IMR-90 (cell line): ENCODE measurements around the gene RGS9BP. TPM values are rescaled to one million over a fixed set of nuclear protein-coding genes. Genes with fewer than 3 reads are reported as not detected.

Experiments used
- ATAC-seq: fragments of 200-7000 bp; cut with Tn5 transposase; 2 replicates; pipeline ENCODE4 v1.9.1; 2020; ENCODE audit warnings: low read depth, mild to moderate bottlenecking, moderate library complexity
- BruUV-seq: library from RNA; stranded (reverse); fragments of 400-500 nt; replicated peaks from 2 replicates; lab custom pipeline; 2021; lab: Mats Ljungman, UMichigan
- CTCF ChIA-PET: fragments of 300-600 bp; formaldehyde crosslinking; extraction: SDS; loops from one replicate; lab custom pipeline; 2021; ENCODE audit warnings: antibody characterized with exemption; lab: Yijun Ruan, JAX
- POLR2A ChIA-PET: fragments of 300-600 bp; sonication (Branson Sonifier 250); formaldehyde crosslinking; loops from one replicate; lab custom pipeline; 2022; ENCODE audit warnings: antibody characterized with exemption; ENCODE audit not compliant: unreplicated experiment; lab: Charles Lee
- DNase-seq: peaks from one replicate; pipeline ENCODE4 v3.0.0; 2013
- H2AFZ ChIP-seq: replicated peaks from 2 replicates; pipeline ENCODE3; 2013; ENCODE audit warnings: low read length, mild to moderate bottlenecking; ENCODE audit not compliant: poor library complexity
- H2AK5ac ChIP-seq: 2 replicates; pipeline ENCODE4 v1.6.1; 2013; ENCODE audit warnings: low read depth, low read length, inconsistent platforms
- H2AK9ac ChIP-seq: replicated peaks from 2 replicates; pipeline ENCODE3; 2013; ENCODE audit warnings: mild to moderate bottlenecking, low read depth, low read length, moderate library complexity; ENCODE audit not compliant: poor library complexity
- H2BK120ac ChIP-seq: 2 replicates; pipeline ENCODE4 v1.6.1; 2013; ENCODE audit warnings: low read depth, low read length, inconsistent platforms
- H2BK15ac ChIP-seq: 3 replicates; pipeline ENCODE4 v1.6.1; 2013; ENCODE audit warnings: low read depth, low read length, inconsistent platforms
- H2BK20ac ChIP-seq: 2 replicates; pipeline ENCODE4 v1.6.1; 2013; ENCODE audit warnings: low read depth, mild to moderate bottlenecking, inconsistent platforms, low read length, moderate library complexity
- H2BK5ac ChIP-seq: 2 replicates; pipeline ENCODE4 v1.6.1; 2013; ENCODE audit warnings: mild to moderate bottlenecking, low read depth, low read length, inconsistent platforms; ENCODE audit not compliant: poor library complexity, severe bottlenecking
- H3K14ac ChIP-seq: replicated peaks from 2 replicates; pipeline ENCODE4 v1.6.1; 2013; ENCODE audit warnings: low read depth, low read length, inconsistent platforms
- H3K18ac ChIP-seq: 2 replicates; pipeline ENCODE4 v1.6.1; 2013; ENCODE audit warnings: low read depth, low read length, control low read depth
- H3K23ac ChIP-seq: 2 replicates; pipeline ENCODE4 v1.6.1; 2013; ENCODE audit warnings: low read depth, low read length, inconsistent platforms
- H3K27ac ChIP-seq: 2 replicates; pipeline ENCODE4 v1.5.1; 2013; ENCODE audit warnings: mild to moderate bottlenecking, control low read depth, low read length; ENCODE audit not compliant: insufficient read depth
- H3K27me3 ChIP-seq: 2 replicates; pipeline ENCODE4 v1.6.1; 2013; ENCODE audit warnings: low read length; ENCODE audit not compliant: control insufficient read depth, insufficient read depth
- H3K36me3 ChIP-seq: 2 replicates; pipeline ENCODE4 v1.6.1; 2013; ENCODE audit warnings: low read length, mixed read lengths; ENCODE audit not compliant: control insufficient read depth, insufficient read depth
- H3K4ac ChIP-seq: 2 replicates; pipeline ENCODE4 v1.6.1; 2013; ENCODE audit warnings: low read depth, low read length, inconsistent platforms
- H3K4me1 ChIP-seq: 2 replicates; pipeline ENCODE4 v1.6.1; 2013; ENCODE audit warnings: low read length, mixed read lengths; ENCODE audit not compliant: control insufficient read depth, insufficient read depth
- H3K4me2 ChIP-seq: 2 replicates; pipeline ENCODE4 v1.6.1; 2013; ENCODE audit warnings: low read depth, mild to moderate bottlenecking, control low read depth, low read length, moderate library complexity
- H3K4me3 ChIP-seq: 2 replicates; pipeline ENCODE4 v1.5.1; 2013; ENCODE audit warnings: low read depth, mild to moderate bottlenecking, control low read depth, low read length, moderate library complexity; ENCODE audit not compliant: insufficient read depth
- H3K56ac ChIP-seq: 2 replicates; pipeline ENCODE4 v1.6.1; 2013; ENCODE audit warnings: low read length, inconsistent platforms; ENCODE audit not compliant: insufficient read depth; ENCODE audit errors: extremely low read depth
- H3K79me1 ChIP-seq, 2 experiments: 2 replicates each; pipeline ENCODE4 v1.6.1; 2013; ENCODE audit warnings: low read length in 2 of 2, inconsistent platforms in 1 of 2, low read depth in 1 of 2
- H3K9ac ChIP-seq: 2 replicates; pipeline ENCODE4 v1.6.1; 2013; ENCODE audit warnings: low read depth, low read length, control low read depth
- H3K9me1 ChIP-seq: 2 replicates; pipeline ENCODE4 v1.6.1; 2013; ENCODE audit warnings: low read length, inconsistent platforms; ENCODE audit not compliant: insufficient read depth
- H3K9me3 ChIP-seq: 2 replicates; pipeline ENCODE4 v1.6.1; 2013; ENCODE audit warnings: low read length; ENCODE audit not compliant: control insufficient read depth, insufficient read depth
- H4K20me1 ChIP-seq: 2 replicates; pipeline ENCODE4 v1.6.1; 2013; ENCODE audit warnings: low read length, inconsistent platforms; ENCODE audit not compliant: insufficient read depth
- H4K5ac ChIP-seq: 2 replicates; pipeline ENCODE4 v1.6.1; 2013; ENCODE audit warnings: mild to moderate bottlenecking, low read depth, low read length, control low read depth
- H4K8ac ChIP-seq, 2 experiments: 2 replicates each; pipeline ENCODE4 v1.6.1; 2013; ENCODE audit warnings: low read depth in 2 of 2, low read length in 2 of 2, control low read depth in 1 of 2, inconsistent platforms in 1 of 2
- H4K91ac ChIP-seq: 2 replicates; pipeline ENCODE4 v1.6.1; 2013; ENCODE audit warnings: low read depth, low read length, inconsistent platforms; ENCODE audit not compliant: insufficient read depth
- BHLHE40 ChIP-seq: fragments of 150-350 bp; IDR thresholded peaks from 2 replicates; pipeline ENCODE4 v1.6.1; 2016; ENCODE audit warnings: mild to moderate bottlenecking, low read depth, low read length
- CEBPB ChIP-seq: IDR thresholded peaks from 2 replicates; pipeline ENCODE4 v1.6.1; 2012; ENCODE audit warnings: low read depth, low read length, improper control_type of control experiment
- CHD1 ChIP-seq: IDR thresholded peaks from 2 replicates; pipeline ENCODE4 v1.6.1; 2012; ENCODE audit warnings: low read depth, low read length, improper control_type of control experiment
- CTCF ChIP-seq: conservative IDR thresholded peaks from 2 replicates; pipeline ENCODE4 v1.5.1; 2012; ENCODE audit warnings: mild to moderate bottlenecking, low read depth, low read length, improper control_type of control experiment
- ELK1 ChIP-seq: fragments of 150-350 bp; IDR thresholded peaks from 2 replicates; pipeline ENCODE4 v1.6.1; 2016; ENCODE audit warnings: low read depth, mild to moderate bottlenecking, low read length, moderate library complexity, borderline replicate concordance
- FOS ChIP-seq: fragments of 150-350 bp; IDR thresholded peaks from 2 replicates; pipeline ENCODE4 v1.6.1; 2016; ENCODE audit warnings: low read depth, low read length
- MAFK ChIP-seq: IDR thresholded peaks from 2 replicates; pipeline ENCODE4 v1.6.1; 2012; ENCODE audit warnings: low read depth, low read length, improper control_type of control experiment
- MAZ ChIP-seq: IDR thresholded peaks from 2 replicates; pipeline ENCODE4 v1.6.1; 2012; ENCODE audit warnings: low read depth, mild to moderate bottlenecking, low read length, improper control_type of control experiment, moderate library complexity, borderline replicate concordance
- MXI1 ChIP-seq: IDR thresholded peaks from 2 replicates; pipeline ENCODE4 v1.6.1; 2012; ENCODE audit warnings: low read depth, mild to moderate bottlenecking, low read length, moderate library complexity, borderline replicate concordance
- NFE2L2 ChIP-seq: fragments of 150-350 bp; IDR thresholded peaks from 2 replicates; pipeline ENCODE4 v1.6.1; 2016; ENCODE audit warnings: low read depth, mild to moderate bottlenecking, low read length
- POLR2A ChIP-seq: IDR thresholded peaks from 2 replicates; pipeline ENCODE4 v1.6.1; 2012; ENCODE audit warnings: mild to moderate bottlenecking, low read depth, low read length
- RAD21 ChIP-seq: IDR thresholded peaks from 2 replicates; pipeline ENCODE4 v1.6.1; 2012; ENCODE audit warnings: low read length, improper control_type of control experiment
- RCOR1 ChIP-seq: IDR thresholded peaks from 2 replicates; pipeline ENCODE4 v1.6.1; 2012; ENCODE audit warnings: mild to moderate bottlenecking, low read length, improper control_type of control experiment; ENCODE audit not compliant: insufficient replicate concordance
- RFX5 ChIP-seq: IDR thresholded peaks from 2 replicates; pipeline ENCODE4 v1.8.0; 2012; ENCODE audit warnings: low read depth, mild to moderate bottlenecking, low read length, moderate library complexity
- SMC3 ChIP-seq: fragments of 150-350 bp; IDR thresholded peaks from 2 replicates; pipeline ENCODE4 v1.6.1; 2016; ENCODE audit warnings: low read depth, mild to moderate bottlenecking, antibody characterized with exemption, low read length, moderate library complexity
- USF2 ChIP-seq: fragments of 150-350 bp; IDR thresholded peaks from 2 replicates; pipeline ENCODE4 v1.6.1; 2017; ENCODE audit warnings: mild to moderate bottlenecking, antibody characterized with exemption, low read length, low read depth
- WGBS, 2 experiments: methylation state at CpG; one replicate each; pipeline versions ENCODE4 v1.1.5 to v1.1.7; 2013; ENCODE audit warnings: missing lambda C conversion rate in 2 of 2; ENCODE audit not compliant: insufficient read length in 1 of 2; ENCODE audit errors: extremely low coverage in 2 of 2; 5-methylcytosine and 5-hydroxymethylcytosine counted together
- dilution Hi-C: fragments of 300-500 bp; cut with HindIII; formaldehyde crosslinking; loops from one replicate; pipeline ENCODE4 v1.14.3; 2018; ENCODE audit warnings: low sequenced_read_pairs; ENCODE audit not compliant: unreplicated experiment
- in situ Hi-C: fragments of 300-500 bp; cut with MboI; formaldehyde crosslinking; loops from 3 replicates; pipeline ENCODE4 v1.14.3; 2019; ENCODE audit warnings: low sequenced_read_pairs, inconsistent platforms, mixed read lengths
- intact Hi-C: fragments of 100-400 bp; cut with micrococcal nuclease; formaldehyde crosslinking; loops from 2 replicates; pipeline ENCODE4 v1.10.0; 2022
- polyA plus RNA-seq, 3 experiments: library from polyadenylated mRNA; depleted of rRNA; stranded (reverse); fragments of >200 nt; gene quantifications; 2 replicates each; pipeline ENCODE4 v1.2.3, GENCODE V29; 2012; ENCODE audit warnings: low replicate concordance in 1 of 3
- total RNA-seq: library from RNA; depleted of rRNA; stranded (reverse); fragments of >200 nt; gene quantifications from 2 replicates; pipeline ENCODE4 v1.2.3, GENCODE V29; 2012

The RGS9BP gene
- total and polyA plus RNA-seq, 2 of the 4 experiments (the other 2 are of a cell fraction) = 0.03 to 0.18 TPM

DNA sequence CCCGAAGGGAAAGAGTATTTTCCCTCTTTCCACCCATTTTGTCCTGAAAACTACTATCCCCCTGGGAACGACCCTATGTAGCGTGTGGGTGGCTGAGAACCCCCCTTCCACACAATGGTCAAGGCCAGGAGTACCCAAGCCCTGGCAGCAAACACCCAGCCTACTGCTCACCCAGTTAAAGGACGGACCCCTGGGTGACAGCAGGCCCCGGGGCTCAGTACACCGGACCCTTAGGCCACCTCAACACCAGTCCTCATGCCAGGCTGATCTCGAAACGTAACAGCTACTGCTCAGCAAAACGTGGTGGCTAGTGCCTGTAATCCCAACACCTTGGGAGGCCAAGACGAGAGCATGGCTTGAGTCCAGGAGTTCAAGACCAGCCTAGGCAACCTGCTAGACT is 2.1 kb upstream of the RGS9BP start:
- Histone ChIP-seq H2AK9ac (peak overlapping the region; percentile 33), H4K20me1 (peaks cover 47% of the 10 kb centered on the region), H4K91ac (no peak overlapping the region), H3K23ac (peak overlapping the region; percentile 52; the same call in 1 of the 2 replicates), H2AK5ac (no peak overlapping the region), H3K9ac (no peak overlapping the region), H2AFZ (no peak overlapping the region), H3K4ac (no peak overlapping the region), H2BK15ac (no peak overlapping the region), H2BK5ac (no peak overlapping the region), H3K36me3 (no peaks in the 10 kb centered on the region), H3K27me3 (peaks cover 24% of the 10 kb centered on the region), H3K4me1 (peaks cover 11% of the 10 kb centered on the region; the same call in 1 of the 2 replicates), H3K9me3 (no peaks in the 10 kb centered on the region), H4K5ac (no peak overlapping the region), H3K9me1 (peaks cover 14% of the 10 kb centered on the region), H2BK120ac (no peak overlapping the region), H4K8ac (no peak overlapping the region), H3K18ac (no peak overlapping the region), H3K27ac (no peak overlapping the region), H3K4me2 (peak overlapping the region; percentile 12; the same call in 1 of the 2 replicates), H3K4me3 (no peak overlapping the region), H2BK20ac (no peak overlapping the region), H3K79me1 (peaks cover 32 to 52% of the 10 kb centered on the region in 2 experiments), H3K56ac (no peak overlapping the region), H3K14ac (no peak overlapping the region)
- in situ Hi-C loops (no loop called here), intact Hi-C loops (loop anchor here (5.0 kb wide), 1 partner anchor 244 kb away; no protein-coding TSS in a partner anchor), dilution Hi-C loops (no loop called here)
- 97% methylated on average over 6 of the region's 10 CpGs; no CpG with 5 or more reads in 1 of the 2 experiments for WGBS, 2 experiments
- DNase-seq (no peak), ATAC-seq (no peak)
- no TSS peak for BruUV-seq
- POLR2A ChIA-PET = no interaction called here
- CTCF ChIA-PET = interaction anchor here (0.6 kb wide), 2 partner anchors 32 to 53 kb away, joined by 4 to 6 read pairs; no protein-coding TSS in a partner anchor
- TF ChIP-seq MXI1 (no peak), POLR2A (no peak), ELK1 (no peak), MAZ (no peak), BHLHE40 (no peak), NFE2L2 (no peak), SMC3 (no peak), RCOR1 (no peak), RAD21 (no peak), CHD1 (no peak), MAFK (no peak), CEBPB (no peak), FOS (no peak), CTCF (no peak), USF2 (no peak), RFX5 (no peak)
